HG03442 (cell line): Measurements from ENCODE around the gene DOCK1.
"Not testable (repeated sequence)": the region's sequence is repeated elsewhere in the genome, so short reads cannot be mapped to it uniquely, and the experiment has no call there.

Experiments used
- ATAC-seq: cut with Tn5 transposase; IDR thresholded peaks from one replicate; pipeline ENCODE4 v1.9.1; 2021; ENCODE audit warnings: mild to moderate bottlenecking, moderate library complexity; ENCODE audit not compliant: unreplicated experiment

The DOCK1 gene

GRCh38 chr10:126904818-126905701 is at the start of gene DOCK1:
TSS of gene DOCK1 (plus strand) at chr10:126905428. CDS start at chr10:126905518, 90 bp downstream.
- no peak for ATAC-seq

GRCh38 chr10:126857178-126857806 is 47.9 kb upstream of the DOCK1 start:
- no peak for ATAC-seq

GRCh38 chr10:126867567-126868365 is 37.5 kb upstream of the DOCK1 start:
- no peak for ATAC-seq

- no peak for ATAC-seq
Observed at GRCh38 chr10:126868371-126868770, 36.9 kb upstream of the DOCK1 start.

GRCh38 chr10:126872135-126872534 is 33.1 kb upstream of the DOCK1 start:
- no peak for ATAC-seq

- no peak for ATAC-seq
Observed at GRCh38 chr10:126872768-126873167, 32.5 kb upstream of the DOCK1 start.

GRCh38 chr10:126876456-126876855 is 28.8 kb upstream of the DOCK1 start:
- no peak for ATAC-seq

- no peak for ATAC-seq
Observed at GRCh38 chr10:126877390-126877789, 27.8 kb upstream of the DOCK1 start.

GRCh38 chr10:126878594-126878993 is 26.6 kb upstream of the DOCK1 start:
- no peak for ATAC-seq

- ATAC-seq = no peak
Observed at GRCh38 chr10:126880926-126881325, 24.3 kb upstream of the DOCK1 start.

GRCh38 chr10:126882055-126882454 is 23.2 kb upstream of the DOCK1 start:
- ATAC-seq = not testable (repeated sequence)

GRCh38 chr10:126888436-126888835 is 16.8 kb upstream of the DOCK1 start:
- not testable (repeated sequence) for ATAC-seq

- no peak for ATAC-seq
Observed at GRCh38 chr10:126889421-126889820, 15.8 kb upstream of the DOCK1 start.

- ATAC-seq = not testable (repeated sequence)
Observed at GRCh38 chr10:126890797-126891196, 14.4 kb upstream of the DOCK1 start.

GRCh38 chr10:126892226-126893175 is 12.7 kb upstream of the DOCK1 start:
- no peak for ATAC-seq

GRCh38 chr10:126893206-126893605 is 12.0 kb upstream of the DOCK1 start:
- ATAC-seq = no peak

- ATAC-seq = no peak
Observed at GRCh38 chr10:126893841-126894240, 11.4 kb upstream of the DOCK1 start.

- ATAC-seq = no peak
Observed at GRCh38 chr10:126895214-126895781, 9.9 kb upstream of the DOCK1 start.

- ATAC-seq = no peak
Observed at GRCh38 chr10:126898460-126898859, 6.8 kb upstream of the DOCK1 start.

GRCh38 chr10:126899529-126899928 is 5.7 kb upstream of the DOCK1 start:
- not testable (repeated sequence) for ATAC-seq
